HepG2 (cell line): Measurements from ENCODE around the gene DYNLT2B. TPM values are rescaled to one million over a fixed set of nuclear protein-coding genes. Genes with fewer than 3 reads are reported as not detected.

Source experiments
- ATF7 ChIP-seq, 2 experiments: fragments of 450-650 bp in 1 of 2; sonication (generic) in 1 of 2; formaldehyde crosslinking in 1 of 2; IDR thresholded peaks; 2 replicates each; pipeline versions ENCODE4 v1.4.0 to v1.6.1; 2016 to 2020; ENCODE audit warnings: antibody characterized with exemption in 1 of 2, mild to moderate bottlenecking in 1 of 2, missing genetic modification reagents in 1 of 2
- CEBPB ChIP-seq: IDR thresholded peaks from 2 replicates; pipeline ENCODE4 v1.6.1; 2011; ENCODE audit warnings: low read depth, low read length, improper control_type of control experiment, borderline replicate concordance
- CREB1 ChIP-seq, 2 experiments: fragments of 450-650 bp in 1 of 2; IDR thresholded peaks; 2 replicates each; pipeline ENCODE4 v1.6.1; 2016 to 2017; ENCODE audit warnings: control low read depth in 1 of 2, mild to moderate bottlenecking in 1 of 2, missing compliant biosample characterization in 1 of 2, missing genetic modification characterization in 1 of 2
- NFKB2 ChIP-seq: sonication (generic); formaldehyde crosslinking; IDR thresholded peaks from 2 replicates; pipeline ENCODE4 v1.4.0; 2020; ENCODE audit warnings: missing genetic modification reagents, borderline replicate concordance
- PHF20 ChIP-seq: sonication (generic); formaldehyde crosslinking; IDR thresholded peaks from 2 replicates; pipeline ENCODE4 v1.5.0; 2020; ENCODE audit warnings: mild to moderate bottlenecking, missing genetic modification reagents
- PTBP1 ChIP-seq: fragments of 200-400 bp; formaldehyde crosslinking; IDR thresholded peaks from 2 replicates; pipeline ENCODE4 v1.6.1; 2018; ENCODE audit warnings: low read length, low read depth; ENCODE audit not compliant: poor library complexity, severe bottlenecking
- ZNF775 ChIP-seq: sonication (generic); formaldehyde crosslinking; IDR thresholded peaks from 2 replicates; pipeline ENCODE4 v1.4.0; 2020; ENCODE audit warnings: missing genetic modification reagents, mild to moderate bottlenecking, moderate library complexity, borderline replicate concordance
- ZNF776 ChIP-seq: sonication (generic); formaldehyde crosslinking; IDR thresholded peaks from 2 replicates; pipeline ENCODE4 v1.4.0; 2020; ENCODE audit warnings: mild to moderate bottlenecking, missing genetic modification reagents
- ZNF83 ChIP-seq: sonication (generic); formaldehyde crosslinking; IDR thresholded peaks from 2 replicates; pipeline ENCODE4 v1.4.0; 2020; ENCODE audit warnings: missing genetic modification reagents, mild to moderate bottlenecking, borderline replicate concordance
- ZSCAN5A ChIP-seq: sonication (generic); formaldehyde crosslinking; IDR thresholded peaks from 2 replicates; pipeline ENCODE4 v1.8.0; 2022; ENCODE audit warnings: mild to moderate bottlenecking, missing genetic modification reagents, borderline replicate concordance
- polyA plus RNA-seq, 8 experiments: library from polyadenylated mRNA; depleted of rRNA in 3 of 8; stranded (reverse) in 7 of 8; unstranded in 1 of 8; fragments of >200 nt; fragmentation: Illumina TruSeq in 4 of 8; extraction: Trizol in 4 of 8; gene quantifications; 2 replicates each; pipeline versions ENCODE4 v1.2.1 to v1.2.3, GENCODE V29; 2011 to 2016; ENCODE audit warnings: low read depth in 4 of 8, missing spikeins in 1 of 8, mixed read lengths in 1 of 8; ENCODE audit not compliant: insufficient read depth in 1 of 8
- total RNA-seq, 5 experiments: library from RNA; depleted of rRNA; stranded (reverse); fragments of >200 nt; fragmentation: Illumina TruSeq; extraction: Trizol; gene quantifications; 2 replicates each; pipeline ENCODE4 v1.2.3, GENCODE V29; 2016; ENCODE audit warnings: low read depth in 1 of 5
- TF ChIP-seq, protein P1 (sequence below): IDR thresholded peaks from 2 replicates; pipeline ENCODE4 v1.6.1; 2016; ENCODE audit warnings: missing biosample characterization, missing genetic modification reagents, low read depth
- TF ChIP-seq, protein P2 (sequence below): sonication (generic); formaldehyde crosslinking; conservative IDR thresholded peaks from 2 replicates; pipeline ENCODE4 v1.4.0; 2020; ENCODE audit warnings: missing genetic modification reagents

The DYNLT2B gene
- total and polyA plus RNA-seq, 2 of the 13 experiments (the other 11 are each of a cell fraction or from before 2014, with no cell fraction given) = 4.0 to 7.0 TPM

GRCh38 chr3:196287440-196288140, 30.4 kb downstream of the DYNLT2B start, which contains the start of gene PCYT1A (continued):
- TF ChIP-seq ATF7 (IDR thresholded peaks at IDR 0.05) (no peak), ATF7 (CRISPR knock-in tag; IDR thresholded peaks at IDR 0.05) (no peak), CEBPB (no peak), PHF20 (CRISPR knock-in tag) (peak; percentile 90), CREB1 (IDR thresholded peaks at IDR 0.05) (peak; percentile 78), CREB1 (CRISPR knock-in tag; IDR thresholded peaks at IDR 0.05) (peak; percentile 73), NFKB2 (peak; percentile 74; the same call in 1 of the 2 replicates), ZNF776 (CRISPR knock-in tag) (0 out of 2 replicates have a peak, but pooled peaks have one; percentile 45), ZSCAN5A (peak; percentile 85; the same call in 1 of the 2 replicates), PTBP1 (no peak), ZNF83 (CRISPR knock-in tag) (peak; percentile 90), ZNF775 (CRISPR knock-in tag) (no peak)
- TF ChIP-seq, protein P1, sequence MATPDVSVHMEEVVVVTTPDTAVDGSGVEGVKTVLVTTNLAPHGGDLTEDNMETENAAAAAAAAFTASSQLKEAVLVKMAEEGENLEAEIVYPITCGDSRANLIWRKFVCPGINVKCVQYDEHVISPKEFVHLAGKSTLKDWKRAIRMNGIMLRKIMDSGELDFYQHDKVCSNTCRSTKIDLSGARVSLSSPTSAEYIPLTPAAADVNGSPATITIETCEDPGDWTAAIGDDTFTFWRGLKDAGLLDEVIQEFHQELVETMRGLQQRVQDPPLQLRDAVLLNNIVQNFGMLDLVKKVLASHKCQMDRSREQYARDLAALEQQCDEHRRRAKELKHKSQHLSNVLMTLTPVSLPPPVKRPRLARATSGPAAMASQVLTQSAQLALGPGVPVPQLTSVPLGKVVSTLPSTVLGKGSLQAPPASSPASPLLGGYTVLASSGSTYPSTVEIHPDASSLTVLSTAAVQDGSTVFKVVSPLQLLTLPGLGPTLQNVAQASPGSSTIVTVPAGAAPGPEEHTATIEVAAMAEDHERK (CRISPR knock-in tag) = no peak
- TF ChIP-seq, protein P2, sequence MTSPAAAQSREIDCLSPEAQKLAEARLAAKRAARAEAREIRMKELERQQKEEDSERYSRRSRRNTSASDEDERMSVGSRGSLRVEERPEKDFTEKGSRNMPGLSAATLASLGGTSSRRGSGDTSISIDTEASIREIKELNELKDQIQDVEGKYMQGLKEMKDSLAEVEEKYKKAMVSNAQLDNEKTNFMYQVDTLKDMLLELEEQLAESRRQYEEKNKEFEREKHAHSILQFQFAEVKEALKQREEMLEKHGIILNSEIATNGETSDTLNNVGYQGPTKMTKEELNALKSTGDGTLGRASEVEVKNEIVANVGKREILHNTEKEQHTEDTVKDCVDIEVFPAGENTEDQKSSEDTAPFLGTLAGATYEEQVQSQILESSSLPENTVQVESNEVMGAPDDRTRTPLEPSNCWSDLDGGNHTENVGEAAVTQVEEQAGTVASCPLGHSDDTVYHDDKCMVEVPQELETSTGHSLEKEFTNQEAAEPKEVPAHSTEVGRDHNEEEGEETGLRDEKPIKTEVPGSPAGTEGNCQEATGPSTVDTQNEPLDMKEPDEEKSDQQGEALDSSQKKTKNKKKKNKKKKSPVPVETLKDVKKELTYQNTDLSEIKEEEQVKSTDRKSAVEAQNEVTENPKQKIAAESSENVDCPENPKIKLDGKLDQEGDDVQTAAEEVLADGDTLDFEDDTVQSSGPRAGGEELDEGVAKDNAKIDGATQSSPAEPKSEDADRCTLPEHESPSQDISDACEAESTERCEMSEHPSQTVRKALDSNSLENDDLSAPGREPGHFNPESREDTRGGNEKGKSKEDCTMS = no peak
